Gastrocnemius medialis (tissue), 4 donors: Measurements from ENCODE around the gene PROX1.

Experiments used
- POLR2A ChIP-seq, 2 donors: fragments of 450-650 bp; IDR thresholded peaks; one replicate each; pipeline ENCODE4 v1.6.1; 2017; ENCODE audit warnings: antibody characterized with exemption in 2 of 2, mild to moderate bottlenecking in 2 of 2, moderate library complexity in 2 of 2
- TF ChIP-seq, protein P1 (sequence below), 5 experiments: fragments of 450-650 bp in 3 of 5; fragments of 200-600 bp in 2 of 5; sonication (generic) in 2 of 5; IDR thresholded peaks in 4 of 5; conservative IDR thresholded peaks in 1 of 5; 1 replicate in 4 of 5; 2 replicates in 1 of 5; pipeline ENCODE4 v1.5.1; 2016 to 2019; ENCODE audit warnings: antibody characterized with exemption in 5 of 5, mild to moderate bottlenecking in 3 of 5, moderate library complexity in 3 of 5

DNA sequence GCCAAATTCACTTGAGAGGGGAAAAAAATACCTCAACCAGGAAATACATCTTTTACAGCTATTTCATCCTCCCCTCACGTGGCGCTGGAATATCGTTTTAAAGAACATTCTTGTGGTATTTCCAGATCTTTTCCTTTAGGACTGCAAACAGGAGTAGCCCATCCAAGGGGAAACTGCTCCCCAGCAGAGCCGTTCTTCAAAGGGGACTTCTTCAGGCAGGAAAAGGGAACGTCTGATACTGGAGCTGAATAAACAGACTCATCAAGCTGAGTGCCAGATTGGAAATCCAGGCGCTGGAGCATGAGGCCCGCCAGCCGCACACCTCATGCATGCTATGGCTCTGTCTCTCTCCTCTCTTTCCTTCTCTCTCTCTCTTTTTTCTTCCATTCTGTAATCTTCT is 34.0 kb upstream of the PROX1 start:
- TF ChIP-seq, protein P1, sequence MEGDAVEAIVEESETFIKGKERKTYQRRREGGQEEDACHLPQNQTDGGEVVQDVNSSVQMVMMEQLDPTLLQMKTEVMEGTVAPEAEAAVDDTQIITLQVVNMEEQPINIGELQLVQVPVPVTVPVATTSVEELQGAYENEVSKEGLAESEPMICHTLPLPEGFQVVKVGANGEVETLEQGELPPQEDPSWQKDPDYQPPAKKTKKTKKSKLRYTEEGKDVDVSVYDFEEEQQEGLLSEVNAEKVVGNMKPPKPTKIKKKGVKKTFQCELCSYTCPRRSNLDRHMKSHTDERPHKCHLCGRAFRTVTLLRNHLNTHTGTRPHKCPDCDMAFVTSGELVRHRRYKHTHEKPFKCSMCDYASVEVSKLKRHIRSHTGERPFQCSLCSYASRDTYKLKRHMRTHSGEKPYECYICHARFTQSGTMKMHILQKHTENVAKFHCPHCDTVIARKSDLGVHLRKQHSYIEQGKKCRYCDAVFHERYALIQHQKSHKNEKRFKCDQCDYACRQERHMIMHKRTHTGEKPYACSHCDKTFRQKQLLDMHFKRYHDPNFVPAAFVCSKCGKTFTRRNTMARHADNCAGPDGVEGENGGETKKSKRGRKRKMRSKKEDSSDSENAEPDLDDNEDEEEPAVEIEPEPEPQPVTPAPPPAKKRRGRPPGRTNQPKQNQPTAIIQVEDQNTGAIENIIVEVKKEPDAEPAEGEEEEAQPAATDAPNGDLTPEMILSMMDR (IDR thresholded peaks at IDR 0.05 in 4 of 5, conservative IDR thresholded peaks at IDR 0.05 in 1 of 5) = no peak
- TF ChIP-seq POLR2A (IDR thresholded peaks at IDR 0.05) = no peak
